Fibroblast of peridontal ligament (primary cell): ENCODE data around the gene ZNF169.
"Not testable (repeated sequence)": the region's sequence is repeated elsewhere in the genome, so short reads cannot be mapped to it uniquely, and the experiment has no call there.

ENCODE experiments used
- DNase-seq: peaks from one replicate; pipeline ENCODE4 v3.0.0-alpha.2; 2010; ENCODE audit errors: extremely low read depth

Gene ZNF169

GRCh38 chr9:94347451-94347850, 88.4 kb downstream of the ZNF169 start:
- not testable (repeated sequence) for DNase-seq

DNA sequence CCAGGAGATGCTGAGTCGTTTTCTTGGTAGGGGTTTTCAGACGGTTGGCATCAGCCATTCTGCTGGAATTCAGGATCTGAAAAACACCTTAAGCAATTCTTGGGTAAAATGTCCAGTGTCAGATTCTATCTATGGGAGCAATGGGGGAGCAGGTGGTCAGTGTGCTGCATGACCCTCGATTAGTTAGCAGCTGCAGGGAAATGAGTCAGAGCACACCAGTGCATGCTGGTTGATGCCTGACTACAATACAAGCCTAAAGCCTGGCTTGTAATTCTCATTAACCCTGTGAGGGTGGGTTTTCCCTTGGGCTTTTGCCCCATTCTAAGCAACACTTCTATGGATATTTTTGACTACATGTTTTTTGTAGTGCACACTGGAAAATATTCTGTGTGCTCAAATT, 89.7 kb downstream of the ZNF169 start:
- not testable (repeated sequence) for DNase-seq
